ENCODE measurements around the gene LZIC.

LZIC gene

DNA sequence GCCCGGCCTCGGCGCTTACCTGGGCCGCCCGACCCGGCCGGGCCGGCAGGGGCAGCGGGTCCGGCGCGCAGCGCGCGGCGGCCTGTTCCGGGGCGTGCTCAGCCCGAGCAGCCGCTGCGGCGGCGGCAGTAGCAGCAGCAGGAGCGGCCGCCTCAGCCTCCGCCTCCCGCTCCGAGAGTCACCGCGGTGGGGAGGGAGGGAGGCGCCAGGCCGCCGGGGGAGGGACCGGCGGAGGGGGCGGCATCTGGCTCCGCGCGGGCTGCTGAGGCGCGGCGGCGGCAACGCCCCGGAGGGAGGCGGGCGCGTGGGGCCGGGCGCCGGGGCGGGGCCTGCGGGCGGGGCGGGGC is 33.1 kb downstream of the LZIC start, which contains the start of gene CTNNBIP1:
CTNNBIP1 (minus strand) TSS at position 194 of the 347 bp plus-strand sequence. CDS start 38,205 bp downstream, outside the sequence.
- no peak for DNase-seq

DNA sequence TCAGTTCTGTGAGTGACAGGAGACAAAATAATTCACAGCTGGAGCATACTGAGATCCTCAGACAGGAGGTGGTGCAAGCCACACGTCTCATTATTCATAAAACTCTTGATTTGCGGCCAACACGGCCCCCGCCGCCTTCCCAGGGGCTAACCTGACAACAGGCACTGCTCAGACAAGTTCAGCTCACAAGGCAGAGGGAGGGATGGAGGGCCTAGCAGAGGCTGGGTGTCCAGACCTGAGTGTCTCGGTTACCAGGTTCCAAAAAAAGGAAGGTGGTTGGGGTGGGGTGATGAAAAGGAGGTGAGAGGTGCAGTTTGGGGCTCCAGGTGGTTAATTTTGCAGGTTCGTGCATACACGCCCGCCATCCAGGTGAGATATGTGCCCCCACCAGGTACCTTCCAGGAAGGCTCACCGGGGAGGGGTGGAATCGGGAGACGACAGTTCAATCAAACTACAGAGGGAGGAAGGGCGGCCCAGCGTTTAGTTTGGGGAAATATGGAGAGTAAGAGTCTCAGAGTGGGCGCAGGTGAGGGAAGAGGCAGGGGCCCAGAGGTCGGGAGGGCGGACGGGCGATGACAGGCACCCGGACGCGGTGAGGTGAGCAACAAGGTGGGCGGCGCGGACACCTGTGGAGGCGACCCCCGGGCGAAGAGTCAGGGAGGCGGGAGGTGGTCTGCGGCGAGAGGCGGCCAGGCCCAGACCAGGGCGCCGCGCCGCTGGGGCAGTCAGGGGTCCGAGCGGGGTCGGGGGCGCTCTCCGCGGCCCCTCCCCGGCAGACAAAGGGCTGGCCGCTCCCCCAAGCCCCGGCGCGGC is 33.8 kb downstream of the LZIC start:
- peak; percentile 42 for DNase-seq

DNA sequence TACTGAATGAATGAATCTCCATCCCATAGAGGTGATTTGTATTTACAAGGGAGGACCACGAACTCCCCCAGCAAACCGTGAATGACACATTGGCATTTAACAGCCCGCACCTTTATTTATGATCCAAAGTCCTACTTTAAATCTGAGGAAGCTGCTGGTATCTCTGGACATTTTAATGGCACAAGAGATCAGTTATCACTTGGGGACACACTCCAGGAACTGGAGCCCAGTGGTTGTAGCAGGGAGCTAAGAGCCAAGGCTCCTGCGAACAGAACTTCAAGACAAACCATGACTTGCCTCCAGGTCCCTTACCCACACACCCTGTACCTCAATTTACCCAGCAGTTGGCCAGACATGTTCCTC is 34.3 kb downstream of the LZIC start:
- DNase-seq = no peak

DNA sequence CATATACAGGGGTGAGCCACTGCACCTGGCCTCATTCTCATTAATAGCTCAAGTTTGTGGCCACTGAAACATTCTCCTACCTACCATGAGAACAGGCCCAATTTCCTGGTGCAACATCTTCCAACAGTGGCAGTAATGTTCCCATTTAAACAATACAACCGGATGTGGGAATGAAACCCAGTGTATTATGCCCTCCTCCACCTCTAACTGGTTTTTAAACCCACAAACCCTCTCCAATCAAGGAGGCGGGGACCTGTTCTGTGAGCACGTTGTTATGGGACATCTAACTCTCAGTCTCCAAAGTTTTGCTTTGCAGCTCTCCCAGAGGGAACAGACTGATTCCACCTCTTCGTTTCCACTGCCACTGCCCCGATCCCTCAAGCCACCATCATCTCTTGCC is 35.8 kb downstream of the LZIC start:
- no peak for DNase-seq

DNA sequence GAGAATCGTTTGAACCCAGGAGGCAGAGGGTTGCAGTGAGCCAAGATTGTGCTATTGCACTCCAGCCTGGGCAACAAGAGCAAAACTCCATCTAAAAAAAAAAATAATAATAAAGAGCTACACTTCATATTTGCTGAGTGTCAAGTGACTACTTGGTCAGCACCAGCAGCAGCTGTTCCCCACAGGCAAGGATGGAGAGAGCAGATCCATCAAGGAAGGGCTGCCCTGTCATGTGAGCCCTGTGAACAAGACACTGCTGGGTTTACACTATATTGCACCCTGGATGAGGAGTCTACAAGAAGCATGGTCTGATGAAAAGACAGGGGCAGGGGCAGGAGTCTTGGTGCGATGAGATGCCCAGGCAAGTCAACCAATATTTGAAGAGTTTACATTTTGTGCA is 36.7 kb downstream of the LZIC start:
- DNase-seq = no peak

DNA sequence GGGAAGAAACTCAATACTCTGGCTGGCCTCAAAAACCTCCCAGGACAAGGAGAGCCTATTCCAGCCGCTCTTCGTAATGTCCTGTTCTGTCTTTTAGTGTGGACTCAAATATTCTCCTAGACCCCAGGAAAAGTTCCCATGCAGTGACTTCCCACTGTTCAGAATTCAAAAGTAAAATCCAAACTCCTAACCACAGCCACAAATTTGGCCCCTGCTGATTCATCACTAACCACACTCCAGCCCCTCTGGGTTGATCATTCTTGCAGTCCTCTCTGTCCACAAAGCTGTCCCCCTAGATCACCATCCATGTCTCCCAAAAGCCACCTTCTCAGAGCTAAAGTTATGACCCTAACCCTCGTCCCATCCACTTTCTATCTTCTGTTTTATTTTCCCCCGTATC is 38.2 kb downstream of the LZIC start:
- no peak for DNase-seq

DNA sequence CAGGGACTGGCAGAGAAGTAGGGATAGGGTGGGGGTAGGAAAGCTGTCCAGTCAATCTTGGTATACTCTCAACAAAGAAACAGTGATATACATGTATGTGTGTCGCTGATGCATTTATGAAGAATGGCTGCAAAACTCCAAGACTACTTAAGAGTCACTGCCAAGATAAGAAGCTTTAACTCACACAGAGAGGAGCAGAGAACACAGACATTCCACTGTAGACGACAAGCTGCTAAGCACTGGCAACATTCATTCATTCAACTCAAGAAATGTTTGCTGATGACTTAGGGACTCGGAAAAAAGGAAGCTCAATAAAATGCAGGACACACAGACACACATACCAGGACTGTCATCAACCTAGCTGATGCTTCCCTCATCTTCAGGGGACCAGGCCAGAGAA is 38.6 kb downstream of the LZIC start:
- no peak for DNase-seq

- no peak for DNase-seq
Observed at GRCh38 chr1:9903801-9904527, 39.2 kb downstream of the LZIC start.

- DNase-seq = no peak
Observed at GRCh38 chr1:9902060-9902452, 41.1 kb downstream of the LZIC start.

GRCh38 chr1:9901148-9902059 is 41.8 kb downstream of the LZIC start:
- no peak for DNase-seq

DNA sequence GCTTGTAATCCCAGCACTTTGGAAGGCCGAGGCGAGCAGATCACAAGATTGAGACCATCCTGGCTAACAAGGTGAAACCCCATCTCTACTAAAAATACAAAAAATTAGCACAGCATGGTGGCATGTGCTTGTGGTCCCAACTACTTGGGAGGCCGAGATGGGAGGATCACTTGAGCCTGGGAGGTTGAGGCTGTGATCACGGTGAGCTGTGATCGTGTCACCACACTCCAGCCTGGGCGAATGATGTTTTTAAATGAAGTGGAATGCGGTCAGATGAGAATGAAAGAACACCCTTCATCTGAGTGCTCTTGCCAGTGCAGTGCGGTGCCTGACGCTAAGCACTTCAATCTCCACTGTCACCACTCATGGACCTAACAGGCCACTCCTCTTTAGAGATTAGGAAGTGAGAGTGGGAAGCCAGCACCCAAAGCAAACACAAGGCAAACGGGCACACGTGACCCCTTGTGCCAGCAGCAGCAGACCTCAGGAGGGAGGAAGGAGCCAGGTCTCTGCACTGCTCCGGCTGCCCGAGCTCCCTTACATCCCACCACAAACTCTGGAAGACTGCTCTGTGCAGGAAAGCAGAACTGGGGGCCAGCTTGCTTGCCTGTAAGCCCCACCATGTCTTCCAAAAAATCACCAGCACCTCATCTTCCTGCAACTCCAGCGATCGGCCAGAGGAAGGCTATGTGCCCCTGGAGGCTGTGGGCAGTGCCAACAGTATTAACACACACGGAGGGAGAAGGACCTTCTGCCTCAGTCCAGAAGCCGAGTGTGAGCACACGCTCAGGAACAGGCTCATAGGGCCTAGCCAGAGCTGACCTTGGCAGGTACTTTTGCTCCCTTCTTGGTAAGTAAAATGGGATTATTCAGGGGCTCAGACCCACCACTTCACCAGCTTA is 42.8 kb downstream of the LZIC start:
- DNase-seq = no peak

- DNase-seq = no peak
Observed at GRCh38 chr1:9894115-9894514, 49.1 kb downstream of the LZIC start.

DNA sequence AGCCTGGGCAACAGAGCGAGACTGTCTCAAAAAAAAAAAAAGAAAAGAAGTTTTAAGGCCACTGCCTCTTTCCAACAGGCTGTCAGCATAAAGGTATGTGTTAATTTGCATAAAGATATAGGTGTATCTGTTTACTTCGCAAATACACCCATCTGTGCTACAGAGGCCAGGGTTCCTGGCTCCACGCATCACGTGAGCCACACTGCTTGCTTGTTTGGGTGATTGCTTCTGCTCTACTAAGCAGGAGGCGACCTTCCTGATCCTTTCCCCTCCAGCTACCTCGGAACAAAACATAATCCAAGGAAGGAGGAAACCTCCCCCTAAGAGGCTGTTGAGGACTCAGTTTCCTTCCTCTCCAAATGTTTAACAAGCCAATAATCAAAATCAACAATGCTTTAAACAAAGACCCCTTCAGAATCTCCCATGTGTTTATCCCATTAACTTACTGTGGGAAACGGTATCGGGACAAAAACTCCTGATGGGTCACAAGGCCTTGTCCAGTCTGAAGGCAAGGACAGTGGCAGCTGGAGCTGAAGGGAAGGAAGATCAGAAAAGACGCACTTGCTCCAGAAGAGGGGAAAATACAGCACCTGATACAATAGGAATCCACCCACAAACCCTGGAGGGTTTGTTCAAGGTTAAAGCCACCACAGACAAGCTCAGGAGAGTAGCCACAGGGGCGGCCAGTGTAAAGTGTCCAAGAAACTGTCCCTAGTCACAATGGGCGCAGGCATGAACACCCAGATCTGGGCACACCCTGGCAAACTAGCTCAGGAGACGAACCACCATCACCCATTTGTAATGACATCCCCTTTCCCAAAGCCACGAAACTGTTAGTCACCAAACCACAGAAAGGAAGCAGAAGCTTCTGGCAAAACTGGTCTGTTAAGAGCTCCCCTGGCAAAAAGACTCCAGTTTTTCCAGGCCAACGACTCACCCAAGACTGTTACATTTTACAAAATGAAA is 50.3 kb downstream of the LZIC start:
- no peak for DNase-seq

GRCh38 chr1:9891207-9891606 is 52.0 kb downstream of the LZIC start:
- no peak for DNase-seq

DNA sequence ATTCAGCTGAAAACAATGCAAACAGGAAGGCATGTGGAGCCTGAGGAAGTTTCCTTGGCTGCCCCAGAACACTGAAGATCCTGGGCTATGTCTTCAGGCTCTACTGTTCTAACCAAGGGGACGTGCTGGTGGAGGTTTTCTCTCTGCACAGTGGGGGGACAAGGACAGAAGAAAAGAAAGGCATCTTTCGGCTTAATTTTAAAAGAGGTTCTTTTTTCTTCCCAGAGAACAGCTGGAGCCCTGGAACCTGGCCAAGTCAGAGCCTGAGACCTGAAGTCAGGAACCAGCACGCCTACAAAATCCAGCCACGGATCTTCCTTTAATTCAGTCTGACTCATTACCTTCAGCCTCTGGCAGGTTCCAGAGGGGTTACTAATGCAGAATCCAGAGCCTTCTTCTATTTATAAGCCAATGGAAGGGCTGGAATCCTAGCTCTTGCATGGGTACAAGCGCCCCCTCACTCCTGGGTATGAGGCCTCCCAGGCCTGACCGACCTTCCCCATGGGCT is 52.9 kb downstream of the LZIC start:
- no peak for DNase-seq

DNA sequence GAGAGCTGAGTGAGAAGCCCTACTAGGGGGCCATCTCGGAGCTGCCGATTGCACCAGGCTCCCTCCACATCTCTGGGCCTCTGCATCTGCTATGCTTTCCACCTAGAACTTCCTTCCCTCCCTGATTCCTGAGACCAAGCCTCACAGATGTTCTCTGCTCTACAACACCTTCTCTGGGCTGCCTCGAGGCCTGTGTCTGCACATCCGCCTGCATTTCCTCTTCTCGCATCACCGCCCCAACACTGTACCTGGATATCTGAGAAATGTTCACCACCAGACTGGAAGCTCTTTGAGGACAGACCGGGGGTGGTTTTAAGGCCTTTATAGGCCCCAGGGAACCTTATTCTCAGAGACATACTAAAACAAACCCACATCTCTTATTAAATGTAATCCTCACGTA is 53.8 kb downstream of the LZIC start:
- no peak for DNase-seq

DNA sequence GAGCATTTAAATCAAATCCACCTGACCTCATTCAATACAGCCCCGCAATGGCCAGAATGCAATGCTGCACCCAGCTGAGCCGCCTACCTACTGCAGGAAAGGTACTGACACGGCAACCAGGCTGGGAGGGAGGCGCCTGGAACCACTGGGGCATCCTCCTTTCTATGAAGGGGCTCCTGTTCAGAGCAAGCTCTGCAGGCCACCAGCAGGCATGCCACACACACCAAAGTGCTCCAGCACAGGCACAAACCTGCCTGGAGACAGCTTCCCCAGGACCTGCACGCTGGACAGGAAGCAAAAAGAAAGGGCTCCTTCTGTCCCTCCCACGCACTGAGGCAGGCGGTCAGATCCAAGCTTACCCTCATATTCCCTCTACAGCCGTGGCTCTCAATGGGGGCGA is 54.3 kb downstream of the LZIC start:
- no peak for DNase-seq

- DNase-seq = no peak
Observed at GRCh38 chr1:9887070-9887469, 56.1 kb downstream of the LZIC start.

GRCh38 chr1:9886092-9886742 is 57.0 kb downstream of the LZIC start:
- no peak for DNase-seq

GRCh38 chr1:9884805-9885204 is 58.4 kb downstream of the LZIC start:
- no peak for DNase-seq

All from CD4-positive, alpha-beta T cell treated with Interleukin-17A for 4 hours (primary cell).